HG03354 (cell line): ENCODE data around the gene TGFBR3.

Source experiments
- ATAC-seq: cut with Tn5 transposase; IDR thresholded peaks from one replicate; pipeline ENCODE4 v1.9.1; 2021; ENCODE audit warnings: mild to moderate bottlenecking; ENCODE audit not compliant: unreplicated experiment, poor library complexity, severe bottlenecking

TGFBR3 gene

DNA sequence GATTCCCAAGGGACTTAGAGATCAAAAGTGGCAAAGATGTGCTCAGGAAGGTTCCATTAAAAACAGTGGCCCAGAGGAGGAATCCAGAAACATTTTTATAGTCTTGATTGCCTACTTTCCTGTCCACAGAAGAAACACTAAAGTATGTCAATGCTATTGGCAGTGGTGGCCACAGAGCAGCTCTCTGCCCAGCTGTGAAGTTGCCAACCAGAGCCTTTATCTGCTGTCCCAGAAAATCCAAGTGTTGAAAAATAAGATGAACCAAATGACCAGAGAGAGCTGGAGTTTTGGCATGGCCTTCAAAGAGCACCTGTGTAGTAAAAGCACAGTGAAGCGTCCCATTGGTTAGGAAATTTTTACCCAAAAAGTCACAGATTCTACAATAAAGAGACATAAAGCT is 181.2 kb downstream of the TGFBR3 start:
- no peak for ATAC-seq

DNA sequence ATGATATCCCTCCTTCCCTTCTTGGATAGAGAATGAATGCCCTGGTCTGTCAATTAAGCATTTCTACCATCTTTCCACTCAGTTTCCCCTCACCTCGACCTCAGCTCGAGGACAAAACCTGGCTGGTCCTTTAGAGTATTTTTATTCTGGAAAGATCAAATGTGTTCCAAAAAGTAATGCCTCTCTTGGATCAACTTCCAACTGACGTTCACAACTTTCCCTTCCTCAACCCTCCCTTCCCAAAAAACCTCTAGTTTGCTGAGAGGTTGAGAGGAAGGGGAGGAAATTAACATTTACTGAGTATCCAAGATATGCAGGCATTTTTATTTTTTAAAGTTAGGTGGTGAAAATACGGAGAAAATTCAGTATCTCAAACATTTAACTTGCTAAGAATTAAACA is 182.9 kb downstream of the TGFBR3 start:
- no peak for ATAC-seq

DNA sequence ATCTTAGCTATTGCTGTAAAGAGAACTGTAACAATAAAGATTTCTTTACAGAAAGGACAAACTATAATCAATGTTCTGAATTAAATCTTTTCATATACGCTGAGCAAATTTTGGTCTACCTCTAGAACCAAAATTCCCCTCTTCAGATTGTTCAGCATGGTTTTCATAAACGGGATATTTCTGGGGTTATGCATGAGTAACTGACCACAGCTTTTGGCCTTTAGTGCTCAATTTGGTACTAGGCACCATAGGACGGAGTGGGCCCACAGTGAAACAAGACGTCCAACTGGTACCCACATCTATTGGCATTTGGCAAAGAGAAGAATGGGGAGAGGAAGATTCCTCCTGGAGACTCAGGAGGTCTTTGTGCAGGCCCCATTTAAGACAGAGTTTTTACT is 184.5 kb downstream of the TGFBR3 start:
- ATAC-seq: no peak

DNA sequence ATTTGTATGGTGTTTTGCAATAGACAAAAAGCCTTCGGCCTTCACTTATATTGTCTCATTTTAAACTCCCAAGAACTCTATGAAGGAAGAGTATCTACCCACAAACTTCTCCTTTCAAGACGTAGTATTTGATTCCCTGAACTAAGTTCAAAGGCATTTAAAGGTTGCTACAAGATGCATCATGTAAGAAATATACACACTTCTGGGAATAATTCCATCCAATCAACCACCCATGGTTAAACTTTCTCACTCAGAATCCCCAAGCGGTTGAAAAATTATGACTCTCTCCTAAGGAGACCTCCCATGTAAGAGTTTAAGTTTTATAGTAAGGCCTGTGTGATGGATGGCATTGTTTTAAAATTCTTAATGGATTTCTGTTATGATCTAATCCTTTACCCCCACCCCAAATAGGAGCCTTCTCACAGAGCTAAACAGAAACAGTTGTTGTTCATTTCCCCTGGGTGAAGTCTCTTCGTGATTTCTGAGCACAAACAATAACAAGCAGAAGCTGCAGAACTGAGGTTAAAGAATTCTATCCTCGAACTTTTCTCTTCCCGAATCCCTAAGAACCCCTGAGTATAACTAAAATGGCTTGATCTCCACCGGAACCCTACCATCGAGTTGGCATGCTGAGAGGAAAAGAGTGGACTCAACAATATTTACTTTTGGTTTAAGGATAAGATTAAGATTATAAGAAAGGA is 185.0 kb downstream of the TGFBR3 start:
- ATAC-seq: no peak

DNA sequence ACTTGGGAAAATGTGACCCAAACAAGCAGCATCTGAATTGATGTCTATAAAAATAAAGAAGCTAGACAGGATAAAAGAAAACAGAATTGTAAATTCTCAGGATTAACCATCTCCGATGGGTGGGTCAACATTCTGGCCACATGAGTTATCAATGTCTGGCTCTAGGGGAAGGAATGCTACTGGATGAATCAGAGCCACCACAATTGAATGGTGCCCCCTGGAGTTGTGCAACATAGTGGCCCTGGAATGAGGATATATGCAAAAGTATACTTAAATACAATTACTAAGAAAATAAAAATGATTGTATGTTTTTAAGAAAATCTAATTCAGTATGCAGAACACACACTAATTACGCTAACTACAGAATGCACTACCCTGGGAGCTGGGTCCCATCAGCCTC is 185.6 kb downstream of the TGFBR3 start:
- ATAC-seq: no peak

DNA sequence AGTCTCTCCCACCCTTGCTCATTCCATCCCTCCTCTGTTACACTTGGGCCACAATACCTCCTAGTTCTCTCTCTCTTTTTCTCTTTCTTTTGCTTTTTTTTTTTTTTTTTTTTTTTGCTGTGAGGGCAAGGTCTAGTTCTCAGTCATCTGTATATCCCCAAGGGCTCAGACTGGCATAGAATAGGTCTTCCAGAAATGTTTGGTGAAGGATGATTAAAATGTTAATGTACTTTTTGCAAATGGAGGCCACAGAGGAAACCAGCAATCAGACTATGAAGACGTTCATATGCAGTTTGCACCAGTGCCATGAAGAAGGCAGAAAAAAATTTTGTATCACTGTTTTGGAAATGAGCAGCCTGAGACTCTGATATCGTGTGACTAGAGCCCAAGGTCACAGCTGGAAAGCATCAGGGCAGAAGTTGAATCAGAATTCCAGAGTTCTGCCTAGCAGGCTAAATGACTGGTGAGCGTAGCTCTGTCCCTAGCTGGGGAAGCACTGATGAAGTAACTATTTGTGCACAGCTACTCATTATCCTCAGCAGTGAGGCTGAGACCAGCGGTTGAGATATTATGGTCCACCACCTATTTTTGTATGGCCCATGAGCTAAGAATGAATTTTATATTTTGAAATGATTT is 186.5 kb downstream of the TGFBR3 start:
- no peak for ATAC-seq

DNA sequence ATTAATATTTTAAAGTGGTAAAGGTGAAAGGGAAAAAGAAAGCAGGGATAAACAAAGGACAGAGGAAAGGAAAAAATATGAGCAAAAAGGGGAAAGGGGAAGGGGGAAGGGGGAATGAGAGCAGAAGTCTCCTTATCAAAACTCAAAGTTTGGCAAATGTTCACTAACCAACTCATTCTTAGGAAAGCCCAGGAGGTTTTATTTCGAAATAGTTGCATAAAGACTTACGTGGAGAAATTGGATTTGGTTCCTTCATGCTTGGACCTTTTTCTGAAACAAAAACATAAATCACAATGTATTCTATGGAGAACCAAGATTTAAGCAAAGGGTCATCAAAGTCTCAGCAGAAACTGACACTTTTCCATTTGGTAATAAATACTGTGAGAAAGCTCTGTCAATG is 188.1 kb downstream of the TGFBR3 start:
- no peak for ATAC-seq

DNA sequence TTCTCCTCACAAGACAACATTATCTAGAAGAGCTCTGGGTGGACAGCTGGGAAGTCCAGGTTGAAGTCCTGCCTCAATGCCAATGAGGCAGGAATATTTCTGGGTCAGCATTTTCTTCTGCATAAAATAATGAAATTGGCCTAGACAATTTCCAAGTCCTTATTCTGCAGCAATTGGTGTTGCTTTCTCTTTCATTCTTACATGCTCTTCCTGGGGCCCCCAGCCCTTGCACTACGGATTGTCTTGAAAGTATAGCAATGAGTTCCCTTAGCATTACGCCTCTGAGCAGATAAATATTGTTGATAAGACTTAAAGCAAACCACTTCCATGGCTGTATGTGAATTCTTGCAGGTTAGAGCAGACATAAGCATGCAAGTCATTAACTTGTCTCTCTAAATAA is 188.5 kb downstream of the TGFBR3 start:
- ATAC-seq: peak; percentile 78

DNA sequence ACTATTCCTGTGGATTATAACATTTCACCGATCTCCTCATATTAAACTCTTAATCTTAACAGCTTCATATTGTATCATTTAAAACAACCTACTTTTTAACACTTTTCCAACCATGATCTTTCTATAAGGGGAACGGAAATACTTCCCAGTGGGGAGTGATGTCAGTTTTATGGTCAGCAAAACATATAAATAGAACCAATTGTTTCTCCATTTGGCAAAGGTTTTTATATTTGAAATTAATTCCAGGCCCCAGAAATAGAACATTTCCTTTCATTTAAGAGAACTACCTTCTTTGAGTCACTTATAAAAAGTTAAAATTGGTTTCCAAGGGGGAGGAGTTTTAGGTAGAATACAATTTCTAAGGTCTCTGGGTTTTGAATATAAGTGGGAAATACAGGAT is 189.6 kb downstream of the TGFBR3 start:
- ATAC-seq: no peak

DNA sequence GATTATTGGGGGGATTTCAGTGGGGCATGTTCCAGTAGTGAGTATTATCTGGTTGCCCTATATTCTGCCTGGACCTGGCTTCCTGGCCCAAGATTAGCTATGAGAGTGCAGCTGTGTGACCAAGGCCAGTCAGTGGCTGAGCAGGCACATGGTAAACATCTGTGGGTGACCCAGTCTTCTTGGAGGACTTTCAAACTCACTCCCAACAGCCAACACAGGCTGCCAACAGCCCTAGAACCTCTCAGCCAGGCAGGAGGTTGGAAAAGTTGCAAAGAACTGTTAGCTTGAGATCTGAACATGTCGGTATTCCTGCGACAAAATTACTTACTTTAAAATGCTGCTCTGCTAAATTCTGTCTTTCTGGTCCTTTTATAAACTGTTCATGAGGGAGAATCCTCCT is 192.4 kb downstream of the TGFBR3 start:
- no peak for ATAC-seq

DNA sequence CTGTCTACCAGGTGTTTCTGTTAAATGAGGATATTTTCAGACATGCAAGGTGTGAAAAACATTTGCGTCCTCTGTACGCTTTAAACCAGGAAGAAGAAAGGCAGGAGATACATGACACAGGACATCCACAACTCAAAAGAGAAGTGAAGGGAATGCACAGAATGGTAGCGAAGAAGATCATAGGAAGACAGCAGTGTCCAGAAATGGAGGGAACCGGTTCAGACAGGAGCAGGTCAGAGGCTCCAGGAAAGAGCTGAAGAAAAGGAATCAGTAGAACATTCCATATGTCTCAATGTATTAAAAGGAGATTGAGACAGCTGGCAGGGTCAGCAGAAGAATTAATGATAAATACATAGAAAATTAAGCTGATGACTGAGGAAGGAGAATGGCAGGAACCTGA is 194.4 kb downstream of the TGFBR3 start:
- ATAC-seq: no peak

DNA sequence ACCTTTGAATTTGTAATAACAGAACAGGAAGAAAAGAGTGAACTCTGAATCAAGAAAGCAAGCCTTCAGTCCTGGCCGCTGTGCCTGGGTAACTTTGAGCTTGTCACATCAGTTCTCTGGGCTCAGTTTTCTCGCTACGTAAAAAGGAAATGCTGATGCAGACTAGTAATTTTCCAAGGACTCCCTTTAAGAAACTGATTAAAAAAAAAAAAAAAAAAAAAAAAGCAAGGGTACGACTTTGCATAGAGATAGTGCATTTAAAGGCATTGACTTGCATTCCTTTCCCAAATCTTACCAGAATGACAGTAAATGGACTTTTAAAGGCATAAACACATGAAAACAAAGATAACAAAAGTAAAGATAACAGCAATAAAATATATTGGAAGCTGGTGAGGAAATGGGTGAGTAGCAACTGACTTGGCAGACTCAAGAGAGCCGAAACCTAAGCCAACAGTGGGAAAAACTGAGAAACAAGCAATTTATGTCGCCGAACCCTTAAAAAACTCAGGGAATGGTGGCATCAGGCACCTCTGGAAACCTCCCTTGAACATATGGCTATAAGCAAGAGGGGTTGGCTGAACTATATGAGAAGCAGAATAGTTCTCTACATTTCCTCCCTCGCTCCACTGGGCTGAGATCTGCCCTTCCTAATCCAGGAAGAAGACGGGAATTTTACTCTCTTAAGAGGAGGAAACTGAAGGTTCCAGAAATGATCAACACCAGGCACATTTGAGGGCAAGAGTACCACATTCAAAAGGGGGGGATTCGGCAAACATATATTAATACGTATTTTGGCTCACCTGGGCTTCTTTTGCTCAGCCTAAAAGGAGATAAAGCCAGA is 196.1 kb downstream of the TGFBR3 start:
- no peak for ATAC-seq

DNA sequence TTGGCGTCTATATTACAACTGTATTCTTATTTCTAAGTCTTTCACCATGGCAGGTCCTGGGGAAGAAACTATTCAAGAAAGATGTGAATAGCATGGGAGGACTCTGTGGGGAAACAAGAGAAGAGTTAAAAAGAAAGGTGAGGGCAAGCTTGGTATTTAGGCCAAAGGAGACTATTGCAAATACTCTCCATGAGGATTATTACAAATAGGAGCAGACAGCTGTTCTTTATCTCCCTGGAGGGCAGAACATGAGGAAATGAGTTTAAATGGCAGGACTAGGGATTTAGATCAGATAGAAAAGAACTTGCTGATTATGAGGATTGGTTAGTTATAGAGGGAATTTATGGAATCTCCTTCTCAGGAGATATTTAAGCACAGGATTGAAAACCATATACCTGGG is 198.5 kb downstream of the TGFBR3 start:
- no peak for ATAC-seq

DNA sequence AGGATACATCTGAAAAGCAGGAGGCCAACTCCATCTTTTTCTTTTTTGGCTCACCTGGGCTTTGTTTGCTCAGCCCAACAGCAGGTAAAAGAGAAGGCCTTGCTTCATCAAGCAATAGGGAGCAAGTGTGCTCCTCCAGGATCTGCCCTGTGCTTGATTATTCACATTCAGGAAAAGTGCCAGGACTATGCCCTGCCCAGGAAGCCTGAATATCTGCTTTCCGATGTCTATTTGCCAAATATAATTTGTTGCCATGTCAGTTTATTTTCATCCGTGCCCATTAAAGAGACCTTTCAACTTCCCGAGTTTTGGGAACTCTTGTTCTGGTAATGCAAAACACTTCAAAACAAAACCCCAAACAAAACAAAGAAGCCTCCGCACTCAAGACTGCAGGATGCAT is 200.0 kb downstream of the TGFBR3 start:
- ATAC-seq: no peak

DNA sequence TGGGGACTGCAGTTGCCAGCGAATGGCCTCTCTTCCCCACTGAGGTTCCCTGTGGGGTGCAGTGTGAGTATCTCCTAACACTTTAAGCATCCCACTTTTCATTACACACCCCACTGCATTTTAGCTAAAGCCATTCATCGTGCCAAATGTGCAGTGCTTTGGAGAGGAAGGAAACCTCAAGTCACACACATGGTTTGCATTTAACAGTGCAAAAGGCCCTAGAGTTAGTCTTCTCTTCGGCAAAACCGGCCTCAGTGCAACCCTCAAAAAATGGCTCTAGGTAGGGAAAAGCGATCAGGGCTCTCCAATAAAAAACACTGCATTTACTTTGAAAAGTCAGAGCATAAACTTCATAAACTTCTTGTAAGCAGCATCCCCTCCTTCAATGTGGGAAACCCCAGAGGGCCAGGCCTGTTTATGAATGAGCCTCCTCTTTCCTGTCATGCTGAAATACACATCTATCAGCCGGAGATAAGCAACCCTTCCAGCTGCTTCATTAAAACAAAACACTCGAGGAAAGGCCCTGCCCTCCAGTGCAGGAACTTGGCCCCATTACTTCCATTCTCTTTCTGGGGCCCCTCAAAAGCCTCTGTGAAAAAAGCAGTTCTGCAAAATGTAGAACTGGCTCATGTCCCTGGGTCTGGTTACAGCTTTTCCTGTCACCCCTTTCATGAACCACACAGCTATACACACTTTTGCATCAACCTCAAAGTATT is 201.3 kb downstream of the TGFBR3 start:
- no peak for ATAC-seq

DNA sequence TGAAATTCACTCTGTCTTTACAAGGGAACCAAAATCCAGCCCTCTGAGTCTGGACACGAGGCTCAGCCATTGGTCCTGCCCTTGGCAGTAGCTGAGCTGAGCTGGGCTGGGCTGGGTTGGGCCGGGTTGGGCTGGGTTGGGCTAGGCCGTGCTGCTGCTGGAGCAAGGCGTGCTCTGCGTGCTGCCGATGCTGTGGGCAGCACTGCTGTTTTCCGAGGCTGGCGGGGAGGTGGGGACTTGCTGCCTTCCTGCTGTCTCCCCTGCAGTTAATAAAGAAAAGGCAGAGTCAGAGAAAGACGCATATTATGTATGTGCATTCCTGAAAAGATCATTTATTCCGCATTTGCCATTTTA is 202.4 kb downstream of the TGFBR3 start:
- no peak for ATAC-seq

DNA sequence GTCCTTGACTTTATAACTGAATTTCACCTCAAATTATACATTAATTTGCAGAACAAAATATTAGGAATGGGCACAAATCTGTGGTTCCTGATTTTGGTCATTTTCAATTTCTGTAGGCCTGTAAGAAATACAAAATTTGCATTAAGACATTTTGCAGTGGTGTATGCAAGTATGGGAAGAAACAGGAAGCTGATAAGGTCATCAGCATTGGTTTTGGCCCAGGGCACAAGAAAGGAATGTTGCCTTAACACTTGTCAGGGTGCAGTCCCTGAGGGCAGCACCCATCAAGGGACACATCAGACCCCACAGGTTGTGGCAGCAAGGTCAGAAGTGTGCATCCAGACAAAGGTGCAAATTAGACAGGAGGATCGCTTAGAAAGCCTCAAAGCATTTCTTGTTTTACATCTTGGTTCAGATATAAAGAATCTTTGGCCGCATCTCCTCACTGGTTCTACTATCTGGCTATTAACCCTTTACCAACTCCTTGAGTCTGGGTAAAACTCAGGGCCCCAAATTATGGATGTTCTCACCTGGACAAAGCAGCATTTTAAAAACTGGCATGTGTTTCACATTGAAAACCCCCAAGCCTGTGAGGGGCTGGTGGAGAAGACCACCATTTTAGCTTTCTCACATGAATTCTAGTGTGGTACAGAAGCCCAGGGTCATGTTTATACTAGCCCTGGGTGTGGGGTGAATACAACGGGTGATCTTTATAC is 202.9 kb downstream of the TGFBR3 start:
- no peak for ATAC-seq

DNA sequence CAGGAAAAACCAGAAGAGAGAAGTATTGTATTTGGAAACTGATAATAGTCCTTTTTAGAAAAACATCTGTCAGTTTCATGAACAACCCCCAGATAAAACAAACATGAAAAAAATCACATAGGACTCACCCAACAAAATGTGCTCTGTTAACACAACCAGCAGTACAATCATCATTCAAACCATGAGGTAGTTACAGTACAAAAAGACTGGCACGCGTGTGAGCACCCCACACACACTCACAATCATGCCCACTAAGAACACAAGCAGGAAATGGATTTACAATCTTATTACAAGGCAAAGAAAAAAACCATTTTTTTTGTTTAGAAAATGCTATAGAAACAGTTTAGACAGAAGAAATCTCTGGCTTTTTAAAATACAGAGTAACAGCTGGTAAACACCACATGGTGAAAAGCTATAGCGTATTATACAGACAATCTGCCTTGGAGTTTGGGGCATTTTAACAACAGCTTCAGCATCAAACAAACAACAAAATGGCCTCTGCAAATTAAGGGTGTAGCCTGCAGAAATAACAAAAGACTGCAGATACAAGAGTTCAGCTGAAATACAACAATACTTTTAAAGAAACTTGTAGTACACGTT is 205.3 kb downstream of the TGFBR3 start:
- no peak for ATAC-seq

DNA sequence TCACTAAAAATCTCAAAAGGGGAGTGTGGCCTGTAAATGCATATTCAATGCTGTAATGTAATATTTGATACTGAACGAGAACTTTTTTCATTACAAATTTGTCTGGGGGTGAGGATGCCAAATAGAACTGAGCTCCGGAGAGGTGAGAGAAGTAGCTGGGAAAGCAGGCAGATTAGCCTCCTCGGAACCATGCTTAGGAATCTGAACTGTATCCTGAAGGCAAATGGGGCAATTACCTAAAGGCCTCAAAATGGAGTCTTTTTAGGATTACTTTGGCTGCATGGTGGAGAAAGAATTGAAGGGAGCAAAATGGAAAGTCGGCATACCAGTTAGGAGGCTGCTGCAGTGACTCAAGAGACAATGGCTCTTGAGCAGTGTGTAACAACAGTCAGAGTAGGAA is 206.5 kb downstream of the TGFBR3 start:
- no peak for ATAC-seq
